HUES64 (cell line): ENCODE results near the gene LYPD1. TPM values are rescaled to one million over a fixed set of nuclear protein-coding genes. Genes with fewer than 3 reads are reported as not detected.
"Not testable (repeated sequence)": the region's sequence is repeated elsewhere in the genome, so short reads cannot be mapped to it uniquely, and the experiment has no call there.

Experiments
- H3K27ac ChIP-seq: 2 replicates; pipeline ENCODE4 v1.7.0; 2013; ENCODE audit warnings: low read depth, low read length, inconsistent platforms
- H3K27me3 ChIP-seq: 2 replicates; pipeline ENCODE4 v1.6.1; 2013; ENCODE audit warnings: mild to moderate bottlenecking, low read length; ENCODE audit not compliant: insufficient read depth
- H3K36me3 ChIP-seq: 2 replicates; pipeline ENCODE4 v1.6.1; 2013; ENCODE audit warnings: mild to moderate bottlenecking, low read length; ENCODE audit not compliant: insufficient read depth
- H3K4me1 ChIP-seq: 2 replicates; pipeline ENCODE4 v1.6.1; 2013; ENCODE audit warnings: mild to moderate bottlenecking, low read length, moderate library complexity; ENCODE audit not compliant: insufficient read depth
- H3K4me3 ChIP-seq: 2 replicates; pipeline ENCODE4 v1.5.1; 2013; ENCODE audit warnings: mild to moderate bottlenecking, low read length, moderate library complexity
- H3K9ac ChIP-seq: 2 replicates; pipeline ENCODE4 v1.6.1; 2013; ENCODE audit warnings: mild to moderate bottlenecking, low read depth, low read length
- H3K9me3 ChIP-seq: 2 replicates; pipeline ENCODE4 v1.6.1; 2013; ENCODE audit warnings: low read depth, low read length; ENCODE audit not compliant: insufficient read depth
- WGBS: fragments of 150-250, 120-280 bp; methylation state at CpG from one replicate; pipeline ENCODE4 v1.1.7; 2013; ENCODE audit warnings: missing lambda C conversion rate; 5-methylcytosine and 5-hydroxymethylcytosine counted together
- polyA plus RNA-seq, 2 experiments: library from polyadenylated mRNA; stranded (reverse); fragments of 50-300 nt; gene quantifications; one replicate each; pipeline ENCODE4 v1.2.3, GENCODE V29; 2013

LYPD1 gene
- polyA plus RNA-seq (2013, experiment 1 of 2): 2.8 TPM
- 3.2 TPM for polyA plus RNA-seq (2013, experiment 2 of 2)

- H3K4me1 ChIP-seq: peaks cover 25% of the 10 kb centered on the region
- H3K27me3 ChIP-seq: peaks cover 55% of the 10 kb centered on the region
- peak within 1 kb of the TSS; percentile 75 for H3K4me3 ChIP-seq
- WGBS: under 1% methylated on average over 47 of the region's 59 CpGs
- no peak within 1 kb of the TSS for H3K27ac ChIP-seq
- peak within 1 kb of the TSS; percentile 62; the same call in 1 of the 2 replicates for H3K9ac ChIP-seq
- H3K36me3 ChIP-seq: peaks cover 15% of the 10 kb centered on the region; the same call in 1 of the 2 replicates
- H3K9me3 ChIP-seq: no peaks in the 10 kb centered on the region
Measured at GRCh38 chr2:132669908-132670495, at the start of gene LYPD1. TSS of gene LYPD1 (minus strand) at chr2:132670205. CDS start at chr2:132669932, 273 bp downstream.

- no peak overlapping the region for H3K4me3 ChIP-seq
- H3K9ac ChIP-seq: no peak overlapping the region
- no peaks in the 10 kb centered on the region for H3K36me3 ChIP-seq
- no peaks in the 10 kb centered on the region for H3K27me3 ChIP-seq
- H3K9me3 ChIP-seq: no peaks in the 10 kb centered on the region
- H3K27ac ChIP-seq: no peak overlapping the region
- WGBS: 95% methylated on average over 9 of the region's 9 CpGs
- no peaks in the 10 kb centered on the region for H3K4me1 ChIP-seq
Measured at GRCh38 chr2:132719480-132719879, 49.5 kb upstream of the LYPD1 start.

- WGBS: 100% methylated on average over 2 of the region's 2 CpGs
- Histone ChIP-seq H3K27me3 (no peaks in the 10 kb centered on the region), H3K9me3 (no peaks in the 10 kb centered on the region), H3K36me3 (no peaks in the 10 kb centered on the region), H3K27ac (no peak overlapping the region), H3K4me1 (no peaks in the 10 kb centered on the region), H3K4me3 (no peak overlapping the region), H3K9ac (no peak overlapping the region)
Measured at GRCh38 chr2:132716954-132717353, 46.9 kb upstream of the LYPD1 start.

GRCh38 chr2:132715386-132716351, 45.7 kb upstream of the LYPD1 start:
- Histone ChIP-seq H3K4me1 (peaks cover 6% of the 10 kb centered on the region; the same call in 1 of the 2 replicates), H3K36me3 (no peaks in the 10 kb centered on the region), H3K27ac (no peak overlapping the region), H3K9me3 (no peaks in the 10 kb centered on the region), H3K27me3 (no peaks in the 10 kb centered on the region), H3K9ac (no peak overlapping the region), H3K4me3 (no peak overlapping the region)
- 92% methylated on average over 7 of the region's 7 CpGs for WGBS

GRCh38 chr2:132703396-132703795, 33.4 kb upstream of the LYPD1 start:
- H3K36me3 ChIP-seq: no peaks in the 10 kb centered on the region
- H3K27me3 ChIP-seq: no peaks in the 10 kb centered on the region
- WGBS: 94% methylated on average over 3 of the region's 4 CpGs
- H3K4me1 ChIP-seq: no peaks in the 10 kb centered on the region
- no peak overlapping the region for H3K9ac ChIP-seq
- no peaks in the 10 kb centered on the region for H3K9me3 ChIP-seq
- H3K4me3 ChIP-seq: no peak overlapping the region
- H3K27ac ChIP-seq: no peak overlapping the region

GRCh38 chr2:132701810-132702209, 31.8 kb upstream of the LYPD1 start:
- Histone ChIP-seq H3K9me3 (no peaks in the 10 kb centered on the region), H3K36me3 (no peaks in the 10 kb centered on the region), H3K27ac (no peak overlapping the region), H3K4me1 (no peaks in the 10 kb centered on the region), H3K9ac (no peak overlapping the region), H3K4me3 (no peak overlapping the region), H3K27me3 (no peaks in the 10 kb centered on the region)
- 78% methylated on average over 1 of the region's 2 CpGs for WGBS

- not testable (repeated sequence) for H3K36me3 ChIP-seq, H3K27ac ChIP-seq, H3K4me3 ChIP-seq, H3K9me3 ChIP-seq, H3K27me3 ChIP-seq, H3K9ac ChIP-seq, H3K4me1 ChIP-seq
- no CpG with 5 or more reads among the region's 2 CpGs for WGBS
Measured at GRCh38 chr2:132699802-132700201, 29.8 kb upstream of the LYPD1 start.

- H3K9ac ChIP-seq: not testable (repeated sequence)
Measured at GRCh38 chr2:132698347-132698746, 28.3 kb upstream of the LYPD1 start.

GRCh38 chr2:132697556-132698205, 27.7 kb upstream of the LYPD1 start:
- H3K36me3 ChIP-seq: no peaks in the 10 kb centered on the region
- WGBS: 91% methylated on average over 3 of the region's 4 CpGs

More at GRCh38 chr2:132698347-132698746, 28.3 kb upstream of the LYPD1 start:
- H3K4me1 ChIP-seq, H3K36me3 ChIP-seq, H3K27ac ChIP-seq, H3K27me3 ChIP-seq, H3K4me3 ChIP-seq, H3K9me3 ChIP-seq: not testable (repeated sequence)
- WGBS: 81% methylated on average over 3 of the region's 3 CpGs

GRCh38 chr2:132692816-132693215, 22.8 kb upstream of the LYPD1 start:
- Histone ChIP-seq H3K4me1 (peaks cover 5% of the 10 kb centered on the region; the same call in 1 of the 2 replicates), H3K9me3 (no peaks in the 10 kb centered on the region), H3K27me3 (no peaks in the 10 kb centered on the region), H3K27ac (no peak overlapping the region), H3K9ac (no peak overlapping the region), H3K4me3 (no peak overlapping the region), H3K36me3 (no peaks in the 10 kb centered on the region)
- WGBS: 100% methylated on average over 1 of the region's 1 CpG

More at GRCh38 chr2:132697556-132698205, 27.7 kb upstream of the LYPD1 start:
- no peak overlapping the region for H3K4me3 ChIP-seq
- H3K9me3 ChIP-seq: no peaks in the 10 kb centered on the region
- H3K9ac ChIP-seq: no peak overlapping the region
- no peak overlapping the region for H3K27ac ChIP-seq
- no peaks in the 10 kb centered on the region for H3K27me3 ChIP-seq
- H3K4me1 ChIP-seq: peaks cover 5% of the 10 kb centered on the region; the same call in 1 of the 2 replicates

GRCh38 chr2:132691556-132691955, 21.6 kb upstream of the LYPD1 start:
- no peaks in the 10 kb centered on the region for H3K27me3 ChIP-seq
- no peak overlapping the region for H3K27ac ChIP-seq
- no peak overlapping the region for H3K4me3 ChIP-seq
- H3K9ac ChIP-seq: no peak overlapping the region
- 95% methylated on average over 4 of the region's 4 CpGs for WGBS
- no peaks in the 10 kb centered on the region for H3K9me3 ChIP-seq
- peaks cover 5% of the 10 kb centered on the region; the same call in 1 of the 2 replicates for H3K4me1 ChIP-seq
- H3K36me3 ChIP-seq: no peaks in the 10 kb centered on the region
